Anterior cingulate cortex (tissue), 58 donors: ENCODE measurements around the gene LGALS1.
"Not testable (repeated sequence)": the region's sequence is repeated elsewhere in the genome, so short reads cannot be mapped to it uniquely, and the experiment has no call there.

Experiments used
- DNase-seq, 58 donors: peaks; one replicate each; lab custom pipeline; 2025; lab: John Stamatoyannopoulos, UW

Gene LGALS1

DNA sequence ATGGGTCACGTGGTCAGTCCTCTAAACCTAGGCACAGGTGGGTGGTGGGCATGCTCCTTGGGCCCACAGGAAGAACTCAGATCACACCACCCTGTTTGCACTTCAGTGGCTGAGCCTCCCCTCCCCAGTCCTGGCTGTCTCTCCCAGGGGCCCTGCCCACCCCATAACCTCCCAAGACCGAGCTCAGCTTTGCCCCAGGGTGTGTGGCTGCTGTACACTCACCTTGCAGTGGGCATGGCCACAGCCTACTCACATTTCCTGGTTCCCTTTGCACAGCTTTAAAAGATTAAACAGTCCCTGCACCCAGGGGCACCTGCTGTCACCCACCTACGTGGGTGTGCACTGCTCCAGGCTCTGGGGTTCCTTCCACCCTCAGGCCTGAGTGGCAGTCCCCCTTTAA lies 35.2 kb downstream of the LGALS1 start:
- DNase-seq = no peak

DNA sequence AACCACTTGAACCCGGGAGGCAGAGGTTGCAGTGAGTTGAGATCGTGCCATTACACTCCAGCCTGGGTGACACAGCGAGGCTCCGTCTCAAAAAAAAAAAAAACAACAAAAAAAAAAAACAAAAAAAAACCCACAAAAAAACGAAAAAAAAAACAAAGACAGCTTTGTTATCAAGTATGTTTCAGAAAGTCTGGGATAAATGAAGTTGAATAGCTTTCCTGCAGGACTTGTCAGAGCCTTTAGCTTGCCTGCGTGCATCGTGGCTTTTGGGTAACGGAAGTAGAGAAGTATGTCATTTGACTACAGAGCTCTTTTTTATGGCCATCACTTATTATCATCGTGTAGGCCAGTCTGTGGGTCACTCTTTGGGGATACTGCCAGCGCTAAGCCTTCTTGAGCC lies 36.1 kb downstream of the LGALS1 start:
- DNase-seq = no peak

DNA sequence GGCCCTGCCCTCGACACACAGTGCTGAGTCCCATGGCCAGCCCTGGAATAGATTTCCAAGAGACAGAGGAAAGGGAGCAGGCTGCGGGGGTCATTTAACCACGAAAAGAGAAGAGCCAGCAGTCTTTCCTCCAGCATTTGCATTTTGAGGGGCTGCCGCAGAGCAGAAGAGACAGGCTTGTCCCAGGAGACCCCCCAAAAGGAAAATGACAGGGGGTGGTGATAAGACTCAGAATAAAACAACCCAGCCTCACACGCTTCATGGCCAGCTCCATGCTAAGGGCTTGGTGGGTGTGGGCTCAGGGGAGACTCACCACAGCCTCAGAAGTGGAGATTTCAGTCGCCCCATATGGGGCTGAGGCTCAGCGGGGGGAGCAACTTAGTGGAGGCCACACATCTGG lies 38.3 kb downstream of the LGALS1 start:
- DNase-seq = no peak

DNA sequence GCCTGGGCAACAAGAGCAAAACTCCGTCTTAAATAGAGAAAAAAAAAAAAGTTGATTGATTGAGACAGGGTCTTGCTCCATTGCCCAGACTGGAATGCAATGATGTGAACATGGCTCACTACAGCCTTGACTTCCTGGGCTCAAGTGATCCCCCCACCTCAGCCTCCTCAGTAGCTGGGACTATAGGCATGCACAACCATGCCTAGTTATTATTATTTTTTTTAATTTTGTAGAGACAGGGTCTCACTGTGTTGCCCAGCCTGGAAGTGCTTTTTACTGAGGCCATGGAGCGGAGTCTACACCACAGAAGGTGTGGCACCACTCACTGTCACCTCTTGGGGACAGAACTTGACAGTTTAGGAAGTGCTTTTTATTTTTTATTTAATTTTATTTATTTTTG lies 39.2 kb downstream of the LGALS1 start:
- no peak for DNase-seq

DNA sequence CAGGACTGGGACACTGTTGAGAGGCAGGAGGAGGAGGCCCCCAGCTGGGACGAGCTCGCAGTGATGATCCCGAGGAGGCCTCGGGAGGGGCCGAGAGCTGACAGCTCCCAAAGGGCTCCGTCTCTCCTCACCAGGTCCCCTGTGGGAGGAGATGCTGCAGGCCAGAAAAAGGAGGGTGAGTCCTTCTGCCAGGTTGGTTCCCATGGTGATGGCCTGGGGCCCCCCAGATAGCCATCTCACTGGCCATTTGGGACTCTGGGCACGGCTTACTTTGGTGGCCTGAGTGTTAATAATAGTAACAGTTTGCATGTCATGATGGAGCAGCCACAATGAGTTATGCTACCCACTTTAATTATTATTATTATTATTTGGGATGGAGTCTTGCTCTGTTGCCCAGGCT lies 40.3 kb downstream of the LGALS1 start:
- DNase-seq = no peak

DNA sequence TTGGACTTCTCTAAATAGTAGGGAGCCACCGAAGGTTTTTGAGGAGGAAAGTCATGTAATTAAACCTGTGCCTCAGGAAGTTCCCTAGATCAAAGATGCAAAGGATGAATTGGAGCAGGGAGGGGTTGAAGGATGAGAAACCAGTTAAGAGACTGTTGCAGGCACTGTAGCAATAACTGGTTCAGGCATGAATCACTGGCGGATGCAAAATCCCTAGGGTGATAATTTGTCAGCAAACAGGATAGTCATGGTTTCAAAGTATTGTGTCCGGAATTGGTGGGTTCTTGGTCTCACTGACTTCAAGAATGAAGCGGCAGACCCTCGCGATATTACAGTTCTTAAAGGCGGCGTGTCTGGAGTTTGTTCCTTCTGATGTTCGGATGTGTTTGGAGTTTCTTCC lies 41.3 kb downstream of the LGALS1 start:
- no peak for DNase-seq

DNA sequence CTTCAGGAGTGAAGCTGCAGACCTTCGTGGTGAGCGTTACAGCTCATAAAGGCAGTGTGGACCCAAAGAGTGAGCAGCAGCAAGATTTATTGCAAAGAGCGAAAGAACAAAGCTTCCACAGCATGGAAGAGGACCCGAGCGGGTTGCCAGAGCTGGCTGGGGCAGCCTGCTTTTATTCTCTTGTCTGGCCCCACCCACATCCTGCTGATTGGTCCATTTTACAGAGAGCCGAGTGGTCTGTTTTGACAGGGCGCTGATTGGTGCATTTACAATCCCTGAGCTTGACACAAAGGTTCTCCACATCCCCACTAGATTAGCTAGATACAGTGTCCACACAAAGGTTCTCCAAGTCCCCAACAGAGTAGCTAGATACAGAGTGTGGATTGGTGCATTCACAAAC lies 41.8 kb downstream of the LGALS1 start:
- DNase-seq = not testable (repeated sequence)

DNA sequence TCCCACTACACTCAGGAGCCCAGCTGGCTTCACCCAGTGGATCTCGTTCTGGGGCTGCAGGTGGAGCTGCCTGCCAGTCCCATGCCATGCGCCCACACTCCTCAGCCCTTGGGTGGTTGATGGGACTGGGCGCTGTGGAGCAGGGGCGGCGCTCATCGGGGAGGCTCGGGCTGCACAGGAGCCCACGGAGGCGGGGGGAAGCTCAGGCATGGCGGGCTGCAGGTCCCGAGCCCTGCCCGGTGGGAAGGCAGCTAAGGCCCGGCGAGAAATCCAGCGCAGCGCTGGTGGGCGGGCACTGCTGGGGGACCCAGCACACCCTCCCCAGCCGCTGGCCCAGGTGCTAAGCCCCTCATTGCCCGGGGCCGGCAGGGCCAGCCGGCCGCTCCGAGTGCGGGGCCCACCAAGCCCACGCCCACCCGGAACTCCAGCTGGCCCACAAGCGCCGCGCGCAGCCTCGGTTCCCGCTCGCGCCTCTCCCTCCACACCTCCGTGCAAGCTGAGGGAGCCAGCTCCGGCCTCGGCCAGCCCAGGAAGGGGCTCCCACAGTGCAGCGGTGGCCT lies 42.4 kb downstream of the LGALS1 start:
- not testable (repeated sequence) for DNase-seq

DNA sequence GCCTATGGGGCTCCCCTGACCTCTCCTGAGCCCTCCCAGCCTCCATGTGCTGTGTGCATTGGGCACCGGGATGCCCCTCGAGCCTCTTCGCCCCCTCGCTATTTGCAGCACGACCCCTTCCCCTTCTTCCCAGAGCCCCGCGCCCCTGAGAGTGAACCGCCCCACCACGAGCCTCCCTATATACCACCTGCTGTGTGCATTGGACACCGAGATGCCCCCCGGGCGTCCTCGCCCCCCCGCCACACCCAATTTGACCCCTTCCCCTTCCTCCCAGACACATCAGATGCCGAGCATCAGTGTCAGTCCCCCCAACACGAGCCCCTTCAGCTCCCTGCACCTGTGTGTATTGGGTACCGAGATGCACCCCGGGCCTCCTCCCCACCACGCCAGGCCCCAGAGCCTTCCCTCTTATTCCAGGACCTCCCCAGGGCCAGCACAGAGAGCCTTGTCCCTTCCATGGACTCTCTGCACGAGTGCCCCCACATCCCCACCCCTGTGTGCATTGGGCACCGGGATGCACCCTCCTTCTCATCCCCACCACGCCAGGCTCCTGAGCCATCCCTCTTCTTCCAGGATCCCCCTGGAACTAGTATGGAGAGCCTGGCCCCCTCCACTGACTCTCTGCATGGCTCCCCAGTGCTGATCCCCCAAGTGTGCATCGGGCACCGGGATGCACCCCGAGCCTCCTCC lies 50.3 kb downstream of the LGALS1 start:
- no peak for DNase-seq

DNA sequence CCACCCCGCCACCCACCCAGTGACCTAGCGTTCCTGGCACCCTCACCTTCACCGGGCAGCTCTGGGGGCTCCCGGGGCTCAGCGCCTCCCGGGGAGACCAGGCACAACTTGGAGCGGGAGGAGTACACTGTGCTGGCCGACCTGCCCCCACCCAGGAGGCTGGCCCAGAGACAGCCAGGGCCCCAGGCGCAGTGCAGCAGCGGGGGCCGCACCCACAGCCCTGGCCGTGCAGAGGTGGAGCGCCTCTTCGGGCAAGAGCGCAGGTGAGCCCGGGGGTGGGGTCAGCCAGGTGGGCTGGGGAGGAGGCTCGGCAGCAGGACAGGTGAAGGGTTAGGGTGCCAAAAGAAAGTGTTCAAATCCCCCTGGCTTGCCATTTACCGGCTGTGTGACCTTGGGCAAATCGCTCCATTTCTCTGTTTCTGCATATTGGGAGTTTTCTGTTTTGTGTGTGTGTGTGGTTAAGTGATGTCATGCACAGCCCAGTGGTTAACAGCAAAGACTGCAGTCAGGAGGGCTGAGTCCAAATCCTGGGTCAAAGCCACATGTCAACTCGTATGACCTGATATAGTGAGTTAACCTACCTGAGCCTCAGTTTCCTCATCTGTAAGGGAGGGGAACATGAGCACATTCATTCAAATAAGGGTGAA lies 50.9 kb downstream of the LGALS1 start:
- DNase-seq = no peak

DNA sequence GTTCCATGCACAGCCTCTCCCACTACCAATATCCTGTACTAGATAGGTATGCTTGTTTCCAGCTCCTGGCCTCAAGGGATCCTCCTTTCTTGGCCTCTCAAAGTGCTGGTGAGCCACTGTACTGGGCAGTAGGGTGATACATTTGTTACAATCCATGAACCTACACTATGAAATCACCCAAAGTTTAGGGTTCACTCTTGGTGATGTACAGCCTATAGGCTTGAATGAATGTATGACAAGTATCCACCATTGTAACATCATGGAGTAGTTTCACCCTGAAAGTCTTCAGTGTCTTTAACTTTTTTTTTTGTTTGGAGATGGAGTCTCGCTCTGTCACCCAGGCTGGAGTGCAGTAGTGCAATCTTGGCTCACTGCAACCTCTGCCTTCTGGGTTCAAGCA lies 53.2 kb downstream of the LGALS1 start:
- no peak for DNase-seq
